ENCODE data around the gene OR4F15. TPM values are rescaled to one million over a fixed set of nuclear protein-coding genes. Genes with fewer than 3 reads are reported as not detected.

Gene OR4F15
- total RNA-seq, 5 donors from 2014 or later (not counting 1 experiment from before 2014, with no cell fraction given): not detected

DNA sequence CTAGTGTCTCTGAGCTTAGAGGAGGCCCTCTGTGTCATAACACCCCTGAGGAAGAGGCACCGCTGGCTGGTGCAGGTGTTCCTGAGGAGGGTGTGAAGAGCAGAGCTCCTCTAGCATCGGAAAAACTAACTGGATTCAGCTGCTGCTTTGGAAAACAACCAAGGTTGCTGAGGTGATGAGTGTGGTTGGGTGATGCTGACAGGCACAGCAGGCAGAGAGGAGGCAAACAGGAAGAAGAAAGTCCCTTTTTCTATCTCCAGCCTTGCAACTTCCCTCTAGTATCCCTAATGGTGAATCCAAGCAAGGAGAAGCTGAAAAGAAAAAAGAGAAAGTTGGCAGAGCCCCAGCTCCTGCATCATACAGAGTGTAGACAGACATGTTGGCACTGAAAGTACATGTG lies 3.8 kb upstream of the OR4F15 start:
- CTCF ChIA-PET: no interaction called here
- Mint-ChIP-seq H3K4me1 (no peaks in the 10 kb centered on the region), H3K27ac (no peak overlapping the region), H3K27me3 (peaks cover 49 to 54% of the 10 kb centered on the region in 2 donors), H3K36me3 (no peaks in the 10 kb centered on the region), H3K9me3 (peaks cover 0 to 4% (median 0%) of the 10 kb centered on the region in 3 donors), H3K4me3 (no peak overlapping the region)
- WGBS (ENCODE audit: insufficient coverage): 50% methylated on average over 1 of the region's 2 CpGs
- ATAC-seq (replicated peaks in 1 of 4) (no peak), DNase-seq (no peak)
- Histone ChIP-seq H3K27me3 (replicated peaks in 1 of 2; ENCODE audit: control insufficient read depth in 2 of 2, extremely low read depth in 1 of 2, insufficient read depth in 2 of 2, low read length in 1 of 2) (peaks cover 0 to 2% of the 10 kb centered on the region in 2 experiments), H3K36me3 (ENCODE audit: control insufficient read depth in 2 of 2, extremely low read depth in 1 of 2, insufficient read depth in 1 of 2, low read length in 1 of 2) (no peaks in the 10 kb centered on the region), H3K4me1 (ENCODE audit: control insufficient read depth in 1 of 2, extremely low read depth in 1 of 2, insufficient read depth in 2 of 2, low read length in 2 of 2) (no peaks in the 10 kb centered on the region), H3K9me3 (no peaks in the 10 kb centered on the region), H3K4me3 (ENCODE audit: control insufficient read depth in 1 of 2, extremely low read depth in 1 of 2, low read length in 1 of 2) (no peak overlapping the region), H3K27ac (ENCODE audit: low read length) (no peak overlapping the region)
- POLR2A ChIA-PET: no interaction called here

DNA sequence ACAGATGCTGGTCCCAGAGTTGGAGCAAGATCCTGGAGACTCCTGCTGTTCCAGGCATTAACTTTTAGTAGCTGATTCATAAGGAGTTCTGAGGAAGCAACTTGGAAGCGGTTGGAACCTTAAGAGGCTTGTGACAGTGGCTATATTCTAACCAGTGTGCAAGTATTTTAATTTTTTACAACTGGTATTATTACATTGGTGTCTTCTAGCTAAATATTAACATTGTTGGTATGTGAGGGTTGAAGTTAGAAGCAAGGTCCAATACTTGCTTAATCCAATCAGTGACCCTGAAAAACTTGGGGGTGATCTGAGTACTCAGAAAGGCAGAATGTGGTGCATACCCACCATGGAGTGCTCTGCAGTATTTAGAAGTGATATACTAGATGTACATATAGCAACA lies 1.5 kb upstream of the OR4F15 start:
- H3K9me3 ChIP-seq: no peaks in the 10 kb centered on the region
- ChIA-PET CTCF (no interaction called here), POLR2A (no interaction called here)
- Mint-ChIP-seq H3K4me1 (no peaks in the 10 kb centered on the region), H3K27ac (no peak overlapping the region), H3K4me3 (no peak overlapping the region), H3K9me3 (peaks cover 0 to 4% (median 0%) of the 10 kb centered on the region in 3 donors), H3K27me3 (peaks cover 45 to 52% of the 10 kb centered on the region in 2 donors), H3K36me3 (no peaks in the 10 kb centered on the region)
- DNase-seq (no peak), ATAC-seq (replicated peaks in 1 of 4) (no peak)
- no peak overlapping the region for H3K27ac ChIP-seq (ENCODE audit: low read length)
- no peaks in the 10 kb centered on the region for H3K4me1 ChIP-seq (ENCODE audit: control insufficient read depth in 1 of 2, extremely low read depth in 1 of 2, insufficient read depth in 2 of 2, low read length in 2 of 2)
- H3K36me3 ChIP-seq (ENCODE audit: control insufficient read depth in 2 of 2, extremely low read depth in 1 of 2, insufficient read depth in 1 of 2, low read length in 1 of 2): no peaks in the 10 kb centered on the region
- H3K27me3 ChIP-seq (replicated peaks in 1 of 2; ENCODE audit: control insufficient read depth in 2 of 2, extremely low read depth in 1 of 2, insufficient read depth in 2 of 2, low read length in 1 of 2): peaks cover 0 to 2% of the 10 kb centered on the region in 2 experiments
- WGBS (ENCODE audit: insufficient coverage): no CpG with 5 or more reads among the region's 1 CpG
- H3K4me3 ChIP-seq (ENCODE audit: control insufficient read depth in 1 of 2, extremely low read depth in 1 of 2, low read length in 1 of 2): no peak overlapping the region

DNA sequence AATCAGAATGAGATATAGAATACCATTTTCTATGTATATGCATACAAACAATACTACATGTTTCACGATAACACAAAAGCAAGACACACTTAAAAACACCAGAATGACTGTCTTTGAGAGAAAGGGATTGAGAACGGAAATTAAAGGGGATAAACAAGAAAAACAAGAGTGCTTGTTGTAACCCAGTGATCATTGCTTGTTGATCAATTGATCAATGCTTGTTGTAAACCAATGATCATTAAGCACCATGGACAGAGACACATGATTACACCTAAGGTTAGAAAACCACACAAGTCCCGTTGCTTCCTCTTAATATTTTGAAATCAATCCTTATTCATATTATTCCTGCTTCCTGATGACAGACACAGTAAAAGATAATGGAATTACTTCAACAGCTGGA lies 1.1 kb upstream of the OR4F15 start:
- peaks cover 0 to 4% (median 0%) of the 10 kb centered on the region in 3 donors for H3K9me3 Mint-ChIP-seq
- peaks cover 46 to 50% of the 10 kb centered on the region in 2 donors for H3K27me3 Mint-ChIP-seq
- DNase-seq: no peak
- no CpG with 5 or more reads among the region's 3 CpGs for WGBS (ENCODE audit: insufficient coverage)
- H3K4me1 Mint-ChIP-seq: no peaks in the 10 kb centered on the region
- ChIA-PET POLR2A (interaction anchor here in 1 of 2 donors (0.6 kb wide), 1 partner anchor 536 kb away, joined by 3 read pairs; no protein-coding TSS in a partner anchor), CTCF (no interaction called here)
- H3K4me1 ChIP-seq (ENCODE audit: control insufficient read depth in 1 of 2, extremely low read depth in 1 of 2, insufficient read depth in 2 of 2, low read length in 2 of 2): no peaks in the 10 kb centered on the region
- no peaks in the 10 kb centered on the region for H3K36me3 ChIP-seq (ENCODE audit: control insufficient read depth in 2 of 2, extremely low read depth in 1 of 2, insufficient read depth in 1 of 2, low read length in 1 of 2)
- no peaks in the 10 kb centered on the region for H3K36me3 Mint-ChIP-seq
- H3K27me3 ChIP-seq (replicated peaks in 1 of 2; ENCODE audit: control insufficient read depth in 2 of 2, extremely low read depth in 1 of 2, insufficient read depth in 2 of 2, low read length in 1 of 2): peaks cover 0 to 2% of the 10 kb centered on the region in 2 experiments
- no peak overlapping the region for H3K27ac Mint-ChIP-seq
- H3K9me3 ChIP-seq: no peaks in the 10 kb centered on the region
- no peak for ATAC-seq (replicated peaks in 1 of 4)
- no peak overlapping the region for H3K4me3 ChIP-seq (ENCODE audit: control insufficient read depth in 1 of 2, extremely low read depth in 1 of 2, low read length in 1 of 2)
- H3K27ac ChIP-seq (ENCODE audit: low read length): no peak overlapping the region
- no peak overlapping the region for H3K4me3 Mint-ChIP-seq

DNA sequence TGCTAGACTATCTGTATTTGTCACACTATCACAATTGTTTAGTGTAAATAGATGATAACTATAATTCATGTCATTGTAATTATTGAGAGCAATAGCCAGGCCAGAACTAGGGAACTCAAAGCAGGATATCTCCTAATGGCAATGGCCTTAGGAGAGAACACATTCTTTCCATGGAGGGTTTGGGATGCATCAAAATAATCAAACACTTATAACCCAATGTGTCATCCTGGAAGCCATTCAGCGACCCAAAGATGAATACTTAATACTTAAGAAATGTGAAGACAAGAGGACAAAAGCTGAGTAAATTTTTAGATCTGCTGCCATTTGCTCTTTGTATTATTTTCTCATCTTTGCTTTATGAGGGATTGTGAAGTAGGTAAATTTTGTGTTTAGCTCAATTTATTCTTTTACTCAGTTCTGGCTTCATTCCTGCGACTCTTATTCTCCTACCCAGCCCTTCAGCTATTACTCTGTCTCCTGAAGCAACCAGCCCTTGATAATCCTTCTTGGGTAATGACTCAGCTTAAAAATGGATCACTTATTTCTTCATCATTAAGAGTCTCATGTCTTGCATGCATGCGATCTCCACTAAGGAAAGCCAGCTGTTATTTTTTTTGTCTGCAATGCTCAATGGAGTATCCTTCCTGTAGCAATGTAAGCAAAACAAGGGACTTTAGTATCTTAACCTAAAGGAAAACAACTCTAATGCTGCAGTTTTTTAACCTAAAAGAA lies 2.0 kb downstream of the OR4F15 start:
- H3K9me3 Mint-ChIP-seq: peaks cover 0 to 4% (median 0%) of the 10 kb centered on the region in 3 donors
- WGBS (ENCODE audit: insufficient coverage): 80% methylated on average over 1 of the region's 3 CpGs
- no peaks in the 10 kb centered on the region for H3K9me3 ChIP-seq
- H3K36me3 ChIP-seq (ENCODE audit: control insufficient read depth in 2 of 2, extremely low read depth in 1 of 2, insufficient read depth in 1 of 2, low read length in 1 of 2): no peaks in the 10 kb centered on the region
- H3K36me3 Mint-ChIP-seq: no peaks in the 10 kb centered on the region
- no peak overlapping the region for H3K27ac Mint-ChIP-seq
- ChIA-PET POLR2A (no interaction called here), CTCF (no interaction called here)
- H3K4me1 Mint-ChIP-seq: no peaks in the 10 kb centered on the region
- H3K4me3 Mint-ChIP-seq: no peak overlapping the region
- H3K4me1 ChIP-seq (ENCODE audit: control insufficient read depth in 1 of 2, extremely low read depth in 1 of 2, insufficient read depth in 2 of 2, low read length in 2 of 2): no peaks in the 10 kb centered on the region
- peaks cover 52 to 60% of the 10 kb centered on the region in 2 donors for H3K27me3 Mint-ChIP-seq
- H3K4me3 ChIP-seq (ENCODE audit: control insufficient read depth in 1 of 2, extremely low read depth in 1 of 2, low read length in 1 of 2): no peak overlapping the region
- no peak for ATAC-seq (replicated peaks in 1 of 4)
- H3K27me3 ChIP-seq (replicated peaks in 1 of 2; ENCODE audit: control insufficient read depth in 2 of 2, extremely low read depth in 1 of 2, insufficient read depth in 2 of 2, low read length in 1 of 2): peaks cover 0 to 2% of the 10 kb centered on the region in 2 experiments
- DNase-seq: no peak
- no peak overlapping the region for H3K27ac ChIP-seq (ENCODE audit: low read length)

DNA sequence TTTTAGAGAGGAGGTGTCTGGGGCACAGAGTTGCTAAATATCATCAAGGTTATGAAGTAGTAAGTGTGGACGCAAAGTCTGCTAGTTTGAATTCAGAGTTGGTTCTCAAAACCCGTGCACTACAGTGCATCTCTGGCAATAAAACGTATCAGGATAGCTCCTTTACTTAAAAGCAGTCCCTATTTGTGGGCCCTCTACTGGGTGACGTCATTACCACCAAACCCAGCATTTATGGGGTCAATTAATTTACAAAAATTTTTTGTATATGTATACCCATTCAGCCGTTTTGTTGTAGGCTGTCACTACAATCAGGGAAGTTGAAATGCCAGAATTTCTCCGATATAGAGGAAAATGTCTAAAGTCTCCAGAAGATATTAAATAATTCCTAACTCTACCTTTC lies 8.8 kb downstream of the OR4F15 start:
- POLR2A ChIA-PET: no interaction called here
- ATAC-seq (replicated peaks in 1 of 4) (no peak), DNase-seq (no peak)
- peaks cover 39 to 60% of the 10 kb centered on the region in 2 donors for H3K27me3 Mint-ChIP-seq
- Histone ChIP-seq H3K9me3 (no peaks in the 10 kb centered on the region), H3K27me3 (replicated peaks in 1 of 2; ENCODE audit: control insufficient read depth in 2 of 2, extremely low read depth in 1 of 2, insufficient read depth in 2 of 2, low read length in 1 of 2) (peaks cover 4 to 5% of the 10 kb centered on the region in 2 experiments), H3K4me3 (ENCODE audit: control insufficient read depth in 1 of 2, extremely low read depth in 1 of 2, low read length in 1 of 2) (no peak overlapping the region), H3K27ac (ENCODE audit: low read length) (no peak overlapping the region), H3K4me1 (ENCODE audit: control insufficient read depth in 1 of 2, extremely low read depth in 1 of 2, insufficient read depth in 2 of 2, low read length in 2 of 2) (no peaks in the 10 kb centered on the region), H3K36me3 (ENCODE audit: control insufficient read depth in 2 of 2, extremely low read depth in 1 of 2, insufficient read depth in 1 of 2, low read length in 1 of 2) (no peaks in the 10 kb centered on the region)
- no peak overlapping the region for H3K27ac Mint-ChIP-seq
- 50% methylated on average over 2 of the region's 6 CpGs for WGBS (ENCODE audit: insufficient coverage)
- CTCF ChIA-PET: no interaction called here
- peaks cover 0 to 4% (median 0%) of the 10 kb centered on the region in 3 donors for H3K9me3 Mint-ChIP-seq
- no peaks in the 10 kb centered on the region for H3K36me3 Mint-ChIP-seq
- H3K4me1 Mint-ChIP-seq: no peaks in the 10 kb centered on the region
- no peak overlapping the region for H3K4me3 Mint-ChIP-seq

DNA sequence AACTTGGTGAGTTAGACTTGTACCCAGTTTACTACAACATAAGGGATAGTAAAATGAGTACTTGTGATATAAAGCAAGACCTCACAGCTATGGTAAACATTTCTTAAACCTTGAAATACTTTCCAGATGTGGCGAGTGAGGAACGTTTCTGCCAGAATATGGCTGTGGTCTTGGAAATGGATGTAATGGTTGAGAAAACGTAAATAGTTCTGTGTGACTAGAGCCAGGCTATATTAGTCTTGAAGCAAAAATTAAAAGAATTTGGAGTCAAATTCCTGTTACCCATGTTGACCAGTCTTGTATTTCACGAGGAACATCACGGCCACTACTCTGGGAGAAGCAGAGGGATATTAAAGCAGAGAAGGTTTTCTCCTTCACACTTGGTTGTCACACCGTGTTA lies 15.3 kb downstream of the OR4F15 start:
- 72% methylated on average over 2 of the region's 6 CpGs for WGBS (ENCODE audit: insufficient coverage)
- Histone ChIP-seq H3K4me3 (ENCODE audit: control insufficient read depth in 1 of 2, extremely low read depth in 1 of 2, low read length in 1 of 2) (no peak overlapping the region), H3K27me3 (replicated peaks in 1 of 2; ENCODE audit: control insufficient read depth in 2 of 2, extremely low read depth in 1 of 2, insufficient read depth in 2 of 2, low read length in 1 of 2) (peaks cover 0 to 5% of the 10 kb centered on the region in 2 experiments), H3K9me3 (no peaks in the 10 kb centered on the region), H3K27ac (ENCODE audit: low read length) (no peak overlapping the region), H3K36me3 (ENCODE audit: control insufficient read depth in 2 of 2, extremely low read depth in 1 of 2, insufficient read depth in 1 of 2, low read length in 1 of 2) (no peaks in the 10 kb centered on the region), H3K4me1 (ENCODE audit: control insufficient read depth in 1 of 2, extremely low read depth in 1 of 2, insufficient read depth in 2 of 2, low read length in 2 of 2) (no peaks in the 10 kb centered on the region)
- no peak for ATAC-seq (replicated peaks in 1 of 4)
- Mint-ChIP-seq H3K36me3 (no peaks in the 10 kb centered on the region), H3K9me3 (peaks cover 1 to 4% (median 2%) of the 10 kb centered on the region in 3 donors), H3K27ac (no peak overlapping the region), H3K4me1 (no peaks in the 10 kb centered on the region), H3K27me3 (peaks cover 44 to 53% of the 10 kb centered on the region in 2 donors), H3K4me3 (no peak overlapping the region)
- no peak for DNase-seq
- ChIA-PET CTCF (no interaction called here), POLR2A (no interaction called here)
